Measurements from ENCODE around the gene GTF2E1.

- TF ChIP-seq FOXA1 (IDR thresholded peaks at IDR 0.05): no peak
- no peak for TF ChIP-seq SP1 (IDR thresholded peaks at IDR 0.05)
- TF ChIP-seq L3MBTL2 (conservative IDR thresholded peaks at IDR 0.05): no peak
- TF ChIP-seq PKNOX1 (IDR thresholded peaks at IDR 0.05): no peak
- TF ChIP-seq BHLHE40 (IDR thresholded peaks at IDR 0.05; ENCODE audit: borderline replicate concordance): no peak
Observed at GRCh38 chr3:120795959-120796358, 53.4 kb downstream of the GTF2E1 start.
